HEK293T (cell line): Measurements from ENCODE around the gene CPLANE2.

Experiments used
- CTCF ChIA-PET: fragments of 350-600 bp; formaldehyde crosslinking; extraction: SDS; loops from one replicate; lab custom pipeline; 2021; ENCODE audit warnings: antibody characterized with exemption, inconsistent platforms; lab: Yijun Ruan, JAX
- POLR2A ChIA-PET: fragments of 350-600 bp; formaldehyde crosslinking; extraction: SDS; loops from one replicate; lab custom pipeline; 2020; ENCODE audit warnings: antibody characterized with exemption, inconsistent platforms; lab: Yijun Ruan, JAX
- DNase-seq: peaks from one replicate; pipeline ENCODE4 v3.0.0; 2012; ENCODE audit warnings: mixed read lengths; ENCODE audit errors: extremely low spot score
- ARNT ChIP-seq: fragments of 450-650 bp; IDR thresholded peaks from 2 replicates; pipeline ENCODE4 v1.6.1; 2017; ENCODE audit warnings: mild to moderate bottlenecking
- BHLHE40 ChIP-seq: fragments of 450-650 bp; IDR thresholded peaks from 2 replicates; pipeline ENCODE4 v1.6.1; 2016; ENCODE audit warnings: mild to moderate bottlenecking, moderate library complexity, borderline replicate concordance
- CTBP1 ChIP-seq: fragments of 450-650 bp; IDR thresholded peaks from 2 replicates; pipeline ENCODE4 v1.6.1; 2016; ENCODE audit warnings: borderline replicate concordance
- ELF4 ChIP-seq: fragments of 450-650 bp; IDR thresholded peaks from 2 replicates; pipeline ENCODE4 v1.6.1; 2017; ENCODE audit warnings: antibody characterized with exemption
- FOXA1 ChIP-seq: fragments of 450-650 bp; IDR thresholded peaks from 2 replicates; pipeline ENCODE4 v1.6.1; 2016; ENCODE audit warnings: mild to moderate bottlenecking
- FOXK2 ChIP-seq: fragments of 450-650 bp; IDR thresholded peaks from 2 replicates; pipeline ENCODE4 v1.6.1; 2016; ENCODE audit warnings: mild to moderate bottlenecking
- FOXM1 ChIP-seq: fragments of 450-650 bp; IDR thresholded peaks from 2 replicates; pipeline ENCODE4 v1.6.1; 2017; ENCODE audit warnings: mild to moderate bottlenecking, borderline replicate concordance
- HDGF ChIP-seq: fragments of 450-650 bp; IDR thresholded peaks from 2 replicates; pipeline ENCODE4 v1.6.1; 2017; ENCODE audit warnings: antibody characterized with exemption, borderline replicate concordance
- L3MBTL2 ChIP-seq: fragments of 450-650 bp; conservative IDR thresholded peaks from 2 replicates; pipeline ENCODE4 v1.6.1; 2016; ENCODE audit warnings: mild to moderate bottlenecking
- LEF1 ChIP-seq: fragments of 450-650 bp; IDR thresholded peaks from 2 replicates; pipeline ENCODE4 v1.6.1; 2017; ENCODE audit warnings: mild to moderate bottlenecking, borderline replicate concordance
- NFRKB ChIP-seq: fragments of 450-650 bp; IDR thresholded peaks from 2 replicates; pipeline ENCODE4 v1.6.1; 2016; ENCODE audit warnings: mild to moderate bottlenecking, moderate library complexity
- PKNOX1 ChIP-seq: fragments of 450-650 bp; IDR thresholded peaks from 2 replicates; pipeline ENCODE4 v1.6.1; 2016
- SP1 ChIP-seq: fragments of 450-650 bp; IDR thresholded peaks from 2 replicates; pipeline ENCODE4 v1.6.1; 2017
- SUZ12 ChIP-seq: fragments of 450-650 bp; IDR thresholded peaks from 2 replicates; pipeline ENCODE4 v1.6.1; 2016; ENCODE audit warnings: mild to moderate bottlenecking
- TARDBP ChIP-seq: fragments of 450-650 bp; IDR thresholded peaks from 2 replicates; pipeline ENCODE4 v1.6.1; 2016
- ZNF384 ChIP-seq: fragments of 450-650 bp; IDR thresholded peaks from 2 replicates; pipeline ENCODE4 v1.6.1; 2016

The CPLANE2 gene

GRCh38 chr1:16241221-16241708 is 4.3 kb upstream of the CPLANE2 start:
- no peak for DNase-seq
- TF ChIP-seq NFRKB (no peak), ZNF384 (no peak), ELF4 (no peak), LEF1 (no peak), L3MBTL2 (no peak), SUZ12 (no peak)
- ChIA-PET CTCF (no interaction called here), POLR2A (no interaction called here)

- no peak for TF ChIP-seq PKNOX1
- no peak for TF ChIP-seq HDGF
- no peak for TF ChIP-seq FOXM1
- TF ChIP-seq BHLHE40: no peak
- no peak for TF ChIP-seq CTBP1
- TF ChIP-seq LEF1: no peak
- TF ChIP-seq ARNT: no peak
- TF ChIP-seq NFRKB: no peak
- no peak for TF ChIP-seq ELF4
- CTCF ChIA-PET: no interaction called here
- POLR2A ChIA-PET: no interaction called here
- DNase-seq: no peak
Observed at GRCh38 chr1:16239972-16240491, 3.0 kb upstream of the CPLANE2 start.

GRCh38 chr1:16237343-16237830 is 404 bp upstream of the CPLANE2 start:
- no peak for TF ChIP-seq FOXM1
- no peak for TF ChIP-seq PKNOX1
- TF ChIP-seq LEF1: no peak
- TF ChIP-seq FOXK2: no peak
- TF ChIP-seq NFRKB: no peak
- TF ChIP-seq BHLHE40: no peak
- TF ChIP-seq SUZ12: no peak
- no peak for TF ChIP-seq HDGF
- no peak for TF ChIP-seq SP1
- TF ChIP-seq ELF4: no peak
- no peak for TF ChIP-seq ZNF384
- TF ChIP-seq FOXA1: no peak
- DNase-seq: no peak
- CTCF ChIA-PET: interaction anchor here (1.0 to 1.2 kb wide), 2 partner anchors 49 to 155 kb away, joined by 3 read pairs; no protein-coding TSS in a partner anchor
- POLR2A ChIA-PET: interaction anchor here (0.9 to 1.8 kb wide), 7 partner anchors 8 to 165 kb away, joined by 3 to 7 read pairs (median 5); no protein-coding TSS in a partner anchor

- ChIA-PET POLR2A (interaction anchor here (1.0 to 1.4 kb wide), 2 partner anchors 12 to 163 kb away, joined by 3 to 5 read pairs; no protein-coding TSS in a partner anchor), CTCF (interaction anchor here (0.6 kb wide), 1 partner anchor 180 kb away, joined by 9 read pairs; no protein-coding TSS in a partner anchor)
- TF ChIP-seq SUZ12 (no peak), ELF4 (no peak), BHLHE40 (no peak), CTBP1 (no peak), NFRKB (no peak)
- DNase-seq: no peak
Observed at GRCh38 chr1:16235944-16236510, 956 bp downstream of the CPLANE2 start.

- CTCF ChIA-PET: no interaction called here
Observed at GRCh38 chr1:16235347-16235746, 1.6 kb downstream of the CPLANE2 start.

GRCh38 chr1:16233431-16233830 is 3.6 kb downstream of the CPLANE2 start:
- no peak for TF ChIP-seq FOXK2
- TF ChIP-seq SP1: no peak
- no peak for TF ChIP-seq L3MBTL2
- no peak for TF ChIP-seq TARDBP
- TF ChIP-seq ARNT: no peak
- no peak for TF ChIP-seq NFRKB
- TF ChIP-seq CTBP1: no peak
- no peak for TF ChIP-seq ZNF384
- TF ChIP-seq BHLHE40: no peak
- no peak for TF ChIP-seq LEF1
- no peak for TF ChIP-seq ELF4
- TF ChIP-seq SUZ12: no peak
- no peak for TF ChIP-seq FOXA1
- no peak for TF ChIP-seq HDGF
- TF ChIP-seq PKNOX1: no peak
- no peak for TF ChIP-seq FOXM1
- ChIA-PET POLR2A (no interaction called here), CTCF (no interaction called here)
- no peak for DNase-seq

More at GRCh38 chr1:16235347-16235746, 1.6 kb downstream of the CPLANE2 start:
- POLR2A ChIA-PET: no interaction called here
- TF ChIP-seq FOXA1 (no peak), HDGF (no peak), SUZ12 (no peak), BHLHE40 (no peak), FOXM1 (no peak), ELF4 (no peak), ZNF384 (no peak)
- DNase-seq: no peak
